Neutrophil (primary cell): ENCODE measurements around the gene ASTN1.

Source experiments
- H3K27ac ChIP-seq: fragments of 200-600 bp; sonication (generic); 2 replicates; pipeline ENCODE4 v1.5.1; 2016; ENCODE audit warnings: mild to moderate bottlenecking, moderate library complexity
- H3K27me3 ChIP-seq: fragments of 200-600 bp; sonication (generic); 2 replicates; pipeline ENCODE4 v1.6.0; 2016; ENCODE audit warnings: mild to moderate bottlenecking
- H3K36me3 ChIP-seq: fragments of 200-600 bp; sonication (generic); 2 replicates; pipeline ENCODE4 v1.5.1; 2017
- H3K4me1 ChIP-seq, 2 experiments: fragments of 200-600 bp in 1 of 2; sonication (generic) in 1 of 2; 1 replicate in 1 of 2; 2 replicates in 1 of 2; pipeline versions ENCODE4 v1.5.1 to v1.6.1; 2013 to 2016; ENCODE audit warnings: low read depth in 1 of 2, low read length in 1 of 2, mild to moderate bottlenecking in 1 of 2, moderate library complexity in 1 of 2; ENCODE audit not compliant: control insufficient read depth in 1 of 2, insufficient read depth in 1 of 2
- H3K4me3 ChIP-seq, 2 experiments: fragments of 200-600 bp in 1 of 2; sonication (generic) in 1 of 2; 1 replicate in 1 of 2; 2 replicates in 1 of 2; pipeline ENCODE4 v1.5.1; 2013 to 2016; ENCODE audit warnings: low read depth in 1 of 2, low read length in 1 of 2, mild to moderate bottlenecking in 1 of 2, moderate library complexity in 1 of 2
- H3K9me3 ChIP-seq: fragments of 200-600 bp; sonication (generic); 2 replicates; pipeline ENCODE4 v1.5.1; 2016
- TF ChIP-seq, protein P1 (sequence below): fragments of 200-600 bp; sonication (generic); IDR thresholded peaks from 2 replicates; pipeline ENCODE4 v1.5.1; 2016; ENCODE audit warnings: antibody characterized with exemption

ASTN1 gene

DNA sequence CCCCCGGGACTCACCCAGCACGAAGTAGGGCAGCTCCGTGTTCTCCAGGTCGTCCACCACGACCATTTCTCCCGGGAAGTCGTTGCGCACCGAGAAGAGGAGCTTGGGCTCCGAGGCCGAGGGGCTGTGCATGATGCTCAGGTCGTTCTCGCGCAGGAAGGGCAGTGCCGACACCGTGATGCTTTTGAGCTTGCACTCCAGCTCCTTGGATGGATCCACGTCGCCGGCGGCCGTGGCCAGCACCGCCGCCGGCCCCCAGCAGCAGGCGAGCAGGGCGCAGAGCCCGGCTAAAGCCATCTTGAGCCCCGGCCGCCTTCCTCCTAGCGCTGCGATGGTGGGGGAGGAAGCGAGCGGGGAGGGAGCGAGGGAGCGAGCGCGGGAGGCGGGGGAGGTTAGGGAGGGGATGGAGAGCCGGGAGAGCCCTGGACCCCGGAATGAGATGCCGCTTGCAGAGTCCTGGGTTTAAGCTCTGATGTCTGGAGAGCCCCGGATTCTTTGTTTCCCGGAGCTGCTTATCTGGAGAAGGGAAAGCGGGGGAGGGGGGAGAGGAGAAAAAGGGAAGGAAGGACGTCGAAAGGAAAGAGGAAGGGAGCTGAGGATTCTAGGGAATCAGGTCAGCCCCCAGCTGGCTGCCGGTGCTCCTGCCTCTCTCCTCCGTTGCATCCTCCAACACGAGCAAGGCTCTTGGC, at the start of gene ASTN1:
Gene ASTN1, minus strand, starts transcription at position 333 of the 689 bp plus-strand sequence. Its CDS starts 36 bp downstream, at position 297.
- Histone ChIP-seq H3K9me3 (no peaks in the 10 kb centered on the region), H3K36me3 (no peaks in the 10 kb centered on the region), H3K27me3 (peaks cover 51% of the 10 kb centered on the region), H3K4me1 (no peaks in the 10 kb centered on the region), H3K27ac (no peak within 1 kb of the TSS), H3K4me3 (no peak within 1 kb of the TSS)
- TF ChIP-seq, protein P1, sequence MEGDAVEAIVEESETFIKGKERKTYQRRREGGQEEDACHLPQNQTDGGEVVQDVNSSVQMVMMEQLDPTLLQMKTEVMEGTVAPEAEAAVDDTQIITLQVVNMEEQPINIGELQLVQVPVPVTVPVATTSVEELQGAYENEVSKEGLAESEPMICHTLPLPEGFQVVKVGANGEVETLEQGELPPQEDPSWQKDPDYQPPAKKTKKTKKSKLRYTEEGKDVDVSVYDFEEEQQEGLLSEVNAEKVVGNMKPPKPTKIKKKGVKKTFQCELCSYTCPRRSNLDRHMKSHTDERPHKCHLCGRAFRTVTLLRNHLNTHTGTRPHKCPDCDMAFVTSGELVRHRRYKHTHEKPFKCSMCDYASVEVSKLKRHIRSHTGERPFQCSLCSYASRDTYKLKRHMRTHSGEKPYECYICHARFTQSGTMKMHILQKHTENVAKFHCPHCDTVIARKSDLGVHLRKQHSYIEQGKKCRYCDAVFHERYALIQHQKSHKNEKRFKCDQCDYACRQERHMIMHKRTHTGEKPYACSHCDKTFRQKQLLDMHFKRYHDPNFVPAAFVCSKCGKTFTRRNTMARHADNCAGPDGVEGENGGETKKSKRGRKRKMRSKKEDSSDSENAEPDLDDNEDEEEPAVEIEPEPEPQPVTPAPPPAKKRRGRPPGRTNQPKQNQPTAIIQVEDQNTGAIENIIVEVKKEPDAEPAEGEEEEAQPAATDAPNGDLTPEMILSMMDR = no peak

DNA sequence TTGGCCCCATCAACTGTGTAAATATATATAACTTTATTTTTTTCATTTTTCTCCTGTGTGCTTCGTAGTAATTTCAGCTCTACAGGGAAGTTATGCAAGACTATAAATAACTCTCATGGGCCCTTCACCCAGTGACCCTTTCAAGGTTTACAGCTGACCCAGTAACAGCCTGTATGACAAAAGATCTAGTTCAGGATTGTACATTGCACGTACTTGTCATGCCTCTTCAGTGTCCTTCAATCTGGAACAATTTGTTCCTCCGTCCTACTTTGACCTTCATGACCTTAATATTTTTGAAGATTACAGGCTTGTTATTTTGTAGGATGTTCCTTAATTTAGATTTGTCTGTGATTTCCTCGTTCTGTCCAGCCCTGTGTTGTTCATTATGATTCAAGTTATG, 46.7 kb upstream of the ASTN1 start:
- Histone ChIP-seq H3K36me3 (no peaks in the 10 kb centered on the region), H3K9me3 (no peaks in the 10 kb centered on the region), H3K4me3 (no peak overlapping the region), H3K27ac (no peak overlapping the region), H3K27me3 (no peaks in the 10 kb centered on the region), H3K4me1 (no peaks in the 10 kb centered on the region)
- TF ChIP-seq, protein P1 = no peak

DNA sequence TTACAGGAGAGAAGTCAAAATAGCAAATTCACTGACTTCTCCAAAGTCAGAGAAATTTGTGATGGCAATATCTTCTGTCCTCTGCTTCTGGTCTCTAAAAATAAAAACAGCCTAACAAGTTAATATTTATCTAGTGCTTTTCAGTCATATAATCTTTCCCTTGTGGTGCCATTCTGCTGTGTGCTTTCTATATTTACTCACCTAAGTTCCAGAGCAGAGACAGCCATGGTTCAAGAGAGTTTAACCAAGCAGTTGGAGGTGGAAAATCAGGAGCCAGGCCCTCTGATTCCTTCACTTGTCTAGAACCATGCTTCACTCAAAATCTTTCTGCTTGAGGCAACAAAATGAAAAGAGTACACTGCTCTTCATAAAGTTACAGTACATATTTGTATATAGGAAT, 45.6 kb upstream of the ASTN1 start:
- Histone ChIP-seq H3K4me3 (no peak overlapping the region), H3K27ac (no peak overlapping the region), H3K4me1 (no peaks in the 10 kb centered on the region), H3K36me3 (no peaks in the 10 kb centered on the region), H3K9me3 (no peaks in the 10 kb centered on the region), H3K27me3 (no peaks in the 10 kb centered on the region)
- TF ChIP-seq, protein P1 = no peak

DNA sequence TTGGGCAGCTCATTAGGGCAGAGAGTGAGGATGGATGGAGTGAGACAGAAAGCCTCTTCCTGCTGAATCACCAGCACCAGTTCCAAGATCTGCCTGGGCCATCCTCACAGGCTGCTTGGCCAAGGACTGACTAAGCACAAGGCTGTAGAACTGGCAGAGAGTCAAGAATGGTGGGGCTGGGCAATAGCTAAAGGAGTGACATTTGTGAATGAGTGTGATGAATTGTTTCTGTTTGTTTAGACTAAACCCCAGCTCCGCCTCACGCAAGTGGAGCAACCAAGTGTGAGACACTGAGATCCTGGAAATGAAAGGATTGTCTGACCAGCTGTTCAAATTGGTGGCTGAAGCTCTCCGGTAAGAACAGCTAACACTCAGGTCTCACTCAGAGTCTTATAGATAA, 44.8 kb upstream of the ASTN1 start:
- H3K4me3 ChIP-seq = no peak overlapping the region
- no peak overlapping the region for H3K27ac ChIP-seq
- H3K9me3 ChIP-seq = no peaks in the 10 kb centered on the region
- H3K36me3 ChIP-seq = no peaks in the 10 kb centered on the region
- TF ChIP-seq, protein P1 = no peak
- no peaks in the 10 kb centered on the region for H3K4me1 ChIP-seq
- H3K27me3 ChIP-seq = no peaks in the 10 kb centered on the region

DNA sequence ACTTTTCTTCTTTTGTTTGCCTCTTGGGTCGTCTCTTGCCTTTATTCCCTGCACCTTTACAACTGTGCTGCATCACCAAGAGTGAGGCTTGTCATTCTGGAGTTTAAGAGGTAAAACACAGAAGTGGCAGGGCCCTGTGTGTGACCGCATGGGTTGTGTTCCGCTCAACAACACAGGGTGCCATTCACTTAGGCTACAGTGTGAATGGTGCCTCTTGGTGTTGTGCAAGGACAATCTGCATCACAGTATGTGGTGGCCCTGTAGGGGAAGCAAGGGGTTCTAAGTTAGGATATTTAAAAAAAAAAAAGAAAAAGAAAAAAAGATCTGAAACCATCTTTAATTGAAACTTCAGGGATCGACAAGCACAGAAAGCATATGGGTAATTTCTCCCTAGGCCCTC, 44.4 kb upstream of the ASTN1 start:
- H3K27ac ChIP-seq = no peak overlapping the region
- no peaks in the 10 kb centered on the region for H3K4me1 ChIP-seq
- no peaks in the 10 kb centered on the region for H3K9me3 ChIP-seq

More for the DNA sequence above, 44.4 kb upstream of the ASTN1 start:
- H3K27me3 ChIP-seq = no peaks in the 10 kb centered on the region
- no peaks in the 10 kb centered on the region for H3K36me3 ChIP-seq
- H3K4me3 ChIP-seq = no peak overlapping the region
- TF ChIP-seq, protein P1 = no peak
